Tibial artery (tissue), 4 donors: Measurements from ENCODE around the gene C22orf42.

Source experiments
- DNase-seq, 2 donors: peaks; one replicate each; pipeline ENCODE4 v3.0.0-alpha.2; 2019
- H3K27ac ChIP-seq, 2 donors: fragments of 200-600 bp; sonication (generic) in 1 of 2; 1 replicate in 1 of 2; 2 replicates in 1 of 2; pipeline ENCODE4 v1.5.1; 2018 to 2019; ENCODE audit warnings: mild to moderate bottlenecking in 1 of 2
- H3K27me3 ChIP-seq, 2 donors: fragments of 200-600 bp; sonication (generic) in 1 of 2; one replicate each; pipeline versions ENCODE4 v1.5.1 to v1.6.0; 2016 to 2019
- H3K36me3 ChIP-seq, 3 donors: fragments of 200-600 bp; sonication (generic) in 2 of 3; one replicate each; pipeline ENCODE4 v1.5.1; 2016 to 2019; ENCODE audit warnings: mild to moderate bottlenecking in 2 of 3
- H3K4me1 ChIP-seq, 4 donors: fragments of 200-600 bp; sonication (generic) in 2 of 4; 1 replicate in 3 of 4; 2 replicates in 1 of 4; pipeline ENCODE4 v1.5.1; 2016 to 2019
- H3K4me3 ChIP-seq, 2 donors: fragments of 200-600 bp; sonication (generic) in 1 of 2; 1 replicate in 1 of 2; 2 replicates in 1 of 2; pipeline ENCODE4 v1.5.1; 2018 to 2019; ENCODE audit warnings: mild to moderate bottlenecking in 2 of 2
- H3K9me3 ChIP-seq, 3 donors: fragments of 200-600 bp; sonication (generic) in 1 of 3; one replicate each; pipeline ENCODE4 v1.5.1; 2016 to 2019
- intact Hi-C: fragments of 100-400 bp; cut with DNase I; formaldehyde crosslinking; loops from one replicate; pipeline ENCODE4 v1.15.0; 2023; ENCODE audit warnings: low total_unique reads
- TF ChIP-seq, protein P1 (sequence below), 2 experiments: fragments of 200-600 bp in 1 of 2; fragments of 450-650 bp in 1 of 2; IDR thresholded peaks; one replicate each; pipeline ENCODE4 v1.5.1; 2017 to 2019; ENCODE audit warnings: antibody characterized with exemption in 2 of 2, mild to moderate bottlenecking in 1 of 2, moderate library complexity in 1 of 2

The C22orf42 gene

DNA sequence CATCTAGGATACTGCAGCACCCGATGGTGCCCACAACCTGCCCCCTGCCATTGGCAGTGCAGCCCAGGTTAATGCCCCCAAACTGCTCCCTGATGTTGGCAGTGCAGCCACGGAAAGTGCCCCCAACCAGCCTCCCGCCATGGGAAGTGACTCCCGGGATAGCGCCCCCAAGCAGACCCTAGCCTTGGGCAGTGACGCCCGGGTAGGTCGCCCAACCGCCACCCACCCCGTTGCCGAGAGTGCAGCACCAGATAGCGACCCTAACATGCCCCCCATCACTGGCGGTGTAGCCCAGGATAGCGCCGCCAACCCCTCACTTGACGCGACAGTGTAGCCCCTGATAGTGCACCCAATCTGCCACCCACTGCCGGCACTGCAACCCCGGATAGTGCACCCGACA, 38.5 kb downstream of the C22orf42 start:
- Histone ChIP-seq H3K4me3 (no peak overlapping the region), H3K36me3 (no peaks in the 10 kb centered on the region), H3K4me1 (no peaks in the 10 kb centered on the region), H3K27me3 (no peaks in the 10 kb centered on the region), H3K9me3 (no peaks in the 10 kb centered on the region), H3K27ac (no peak overlapping the region)
- TF ChIP-seq, protein P1, sequence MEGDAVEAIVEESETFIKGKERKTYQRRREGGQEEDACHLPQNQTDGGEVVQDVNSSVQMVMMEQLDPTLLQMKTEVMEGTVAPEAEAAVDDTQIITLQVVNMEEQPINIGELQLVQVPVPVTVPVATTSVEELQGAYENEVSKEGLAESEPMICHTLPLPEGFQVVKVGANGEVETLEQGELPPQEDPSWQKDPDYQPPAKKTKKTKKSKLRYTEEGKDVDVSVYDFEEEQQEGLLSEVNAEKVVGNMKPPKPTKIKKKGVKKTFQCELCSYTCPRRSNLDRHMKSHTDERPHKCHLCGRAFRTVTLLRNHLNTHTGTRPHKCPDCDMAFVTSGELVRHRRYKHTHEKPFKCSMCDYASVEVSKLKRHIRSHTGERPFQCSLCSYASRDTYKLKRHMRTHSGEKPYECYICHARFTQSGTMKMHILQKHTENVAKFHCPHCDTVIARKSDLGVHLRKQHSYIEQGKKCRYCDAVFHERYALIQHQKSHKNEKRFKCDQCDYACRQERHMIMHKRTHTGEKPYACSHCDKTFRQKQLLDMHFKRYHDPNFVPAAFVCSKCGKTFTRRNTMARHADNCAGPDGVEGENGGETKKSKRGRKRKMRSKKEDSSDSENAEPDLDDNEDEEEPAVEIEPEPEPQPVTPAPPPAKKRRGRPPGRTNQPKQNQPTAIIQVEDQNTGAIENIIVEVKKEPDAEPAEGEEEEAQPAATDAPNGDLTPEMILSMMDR (IDR thresholded peaks at IDR 0.05), result no peak
- DNase-seq, result no peak
- intact Hi-C loops, result no loop called here

DNA sequence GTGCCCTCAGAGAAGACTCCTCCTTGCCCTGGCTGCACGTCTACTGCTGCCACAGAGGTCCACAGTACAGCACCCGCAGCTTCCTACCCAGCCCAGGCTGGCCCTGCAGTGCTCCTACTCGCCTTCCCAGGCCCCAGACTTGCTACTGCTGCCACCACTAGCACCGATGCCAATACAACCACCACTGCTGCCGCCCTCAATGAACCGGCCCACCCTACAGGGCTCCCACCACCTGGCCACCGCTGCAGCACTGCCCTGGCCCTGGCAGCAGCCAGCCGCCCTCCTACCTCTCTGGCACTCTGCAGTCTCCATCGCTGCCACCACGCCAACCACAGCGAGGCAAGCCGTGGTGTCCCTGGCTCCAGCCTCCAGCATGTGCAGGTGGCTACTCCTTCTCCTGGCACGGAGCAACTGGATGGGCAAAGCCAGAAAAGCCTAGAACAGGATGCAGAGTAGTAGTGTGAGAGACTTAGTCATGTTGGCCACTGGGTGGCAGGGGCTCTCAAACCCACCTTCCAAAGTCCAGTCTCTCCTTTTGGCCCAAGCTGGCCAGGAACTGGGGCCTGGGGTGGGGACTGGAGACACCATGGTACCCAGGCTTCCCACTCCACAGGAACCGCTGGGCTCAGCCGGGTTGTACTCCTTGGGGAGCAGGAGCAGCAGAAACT, 39.4 kb downstream of the C22orf42 start:
- Histone ChIP-seq H3K4me1 (no peaks in the 10 kb centered on the region), H3K9me3 (no peaks in the 10 kb centered on the region), H3K27ac (no peak overlapping the region), H3K4me3 (no peak overlapping the region), H3K27me3 (no peaks in the 10 kb centered on the region), H3K36me3 (no peaks in the 10 kb centered on the region)
- TF ChIP-seq, protein P1 (IDR thresholded peaks at IDR 0.05), result no peak
- DNase-seq, result no peak
- intact Hi-C loops, result no loop called here

DNA sequence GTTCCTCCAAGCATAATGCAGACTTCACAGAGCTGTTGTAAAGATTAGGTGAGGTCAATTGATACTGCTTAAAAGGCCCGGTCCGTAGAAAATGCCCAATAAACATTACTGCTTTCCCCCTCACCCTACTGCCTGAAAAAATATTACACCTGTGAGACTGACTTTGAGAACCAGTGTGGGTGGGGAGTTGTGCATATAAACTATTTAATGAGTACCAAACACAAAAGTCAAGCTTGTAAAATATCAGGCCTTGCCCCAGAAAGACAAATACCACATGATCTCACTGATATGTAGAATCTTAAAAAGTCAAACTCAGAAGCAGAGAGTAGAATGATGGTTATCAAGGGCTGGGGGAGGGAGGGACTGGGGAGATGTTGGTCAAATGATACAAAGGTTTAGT, 46.7 kb downstream of the C22orf42 start:
- H3K36me3 ChIP-seq, result no peaks in the 10 kb centered on the region
- TF ChIP-seq, protein P1 (IDR thresholded peaks at IDR 0.05), result no peak
- no peak for DNase-seq

DNA sequence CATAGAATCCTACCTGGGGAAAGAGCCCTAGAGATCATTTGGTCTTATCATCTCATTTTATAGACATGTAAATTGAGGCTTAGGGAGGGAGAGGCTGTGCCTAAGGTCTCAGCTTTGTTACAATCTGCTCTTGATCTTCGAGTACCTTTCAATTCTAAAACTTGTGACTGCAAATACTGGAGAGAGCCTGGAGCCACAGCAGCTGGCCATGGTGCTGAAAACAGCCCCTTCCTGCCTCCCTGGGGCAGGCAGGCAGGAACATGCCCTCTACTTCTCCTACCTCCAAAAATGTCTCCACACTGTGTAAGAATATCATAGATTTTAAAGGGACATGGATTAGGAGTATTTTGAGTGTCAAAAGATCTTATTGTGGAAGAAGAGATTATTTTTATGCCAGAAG, 52.2 kb downstream of the C22orf42 start:
- Histone ChIP-seq H3K9me3 (no peaks in the 10 kb centered on the region), H3K27ac (no peak overlapping the region), H3K4me1 (no peaks in the 10 kb centered on the region), H3K4me3 (no peak overlapping the region), H3K27me3 (peaks cover 0 to 20% of the 10 kb centered on the region in 2 donors), H3K36me3 (no peaks in the 10 kb centered on the region)
- intact Hi-C loops, result no loop called here
- DNase-seq, result no peak
- TF ChIP-seq, protein P1 (IDR thresholded peaks at IDR 0.05), result no peak

More for the DNA sequence above, 46.7 kb downstream of the C22orf42 start:
- H3K9me3 ChIP-seq, result no peaks in the 10 kb centered on the region
- intact Hi-C loops, result no loop called here
- H3K4me1 ChIP-seq, result no peaks in the 10 kb centered on the region
- no peak overlapping the region for H3K27ac ChIP-seq
- H3K27me3 ChIP-seq, result peaks cover 0 to 15% of the 10 kb centered on the region in 2 donors
- H3K4me3 ChIP-seq, result no peak overlapping the region

DNA sequence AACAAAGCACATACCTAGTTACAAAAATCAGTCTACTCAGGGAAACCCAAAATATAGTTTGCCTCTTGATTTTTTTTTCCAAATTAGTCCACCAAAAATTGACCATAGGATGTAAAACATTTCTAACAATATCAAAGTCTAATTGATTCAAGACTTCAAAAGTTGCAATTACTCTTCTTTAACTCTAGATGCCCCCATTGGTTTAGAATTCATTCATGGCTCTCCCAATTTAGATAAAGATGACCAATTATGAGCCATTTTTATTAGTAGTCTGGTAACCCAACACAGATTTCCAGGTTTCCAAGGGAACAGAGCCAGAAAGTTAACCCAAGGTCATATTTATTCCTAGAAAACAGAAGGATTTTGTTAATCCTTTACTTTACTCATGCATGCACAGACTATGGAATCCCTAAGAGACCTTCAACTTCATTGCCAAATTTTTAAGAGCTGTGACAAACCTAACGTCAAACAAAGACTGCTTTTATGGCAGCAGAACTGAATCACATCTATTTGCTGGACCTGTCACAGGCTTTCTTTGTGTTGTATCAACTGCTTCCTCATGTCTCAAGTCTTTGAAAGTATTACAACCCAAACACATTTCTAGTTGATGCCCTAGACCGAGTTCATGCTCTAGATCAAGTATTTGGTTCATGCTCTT, 55.3 kb downstream of the C22orf42 start:
- Histone ChIP-seq H3K27me3 (peaks cover 0 to 10% of the 10 kb centered on the region in 2 donors), H3K4me1 (no peaks in the 10 kb centered on the region), H3K36me3 (no peaks in the 10 kb centered on the region), H3K27ac (no peak overlapping the region), H3K4me3 (no peak overlapping the region), H3K9me3 (no peaks in the 10 kb centered on the region)
- intact Hi-C loops, result no loop called here
- TF ChIP-seq, protein P1 (IDR thresholded peaks at IDR 0.05), result no peak
- no peak for DNase-seq
